ENCODE data around the gene UGT1A9. TPM values are rescaled to one million over a fixed set of nuclear protein-coding genes. Genes with fewer than 3 reads are reported as not detected.
"Not testable (repeated sequence)": the region's sequence is repeated elsewhere in the genome, so short reads cannot be mapped to it uniquely, and the experiment has no call there.

The UGT1A9 gene
- total RNA-seq, 1 experiment from 2014 or later, result 6.7 TPM

- DNase-seq (ENCODE audit: low spot score), result peak; percentile 92
Measured at GRCh38 chr2:233711312-233712008, 39.8 kb downstream of the UGT1A9 start.

GRCh38 chr2:233712611-233713261 lies 41.0 kb downstream of the UGT1A9 start, which contains the start of gene UGT1A5:
UGT1A5 (plus strand) TSS chr2:233712907; CDS start chr2:233712992, 85 bp downstream.
- no peak for DNase-seq (ENCODE audit: low spot score)

- DNase-seq (ENCODE audit: low spot score), result no peak
Measured at GRCh38 chr2:233713262-233713615, 41.5 kb downstream of the UGT1A9 start.

- DNase-seq (ENCODE audit: low spot score), result no peak
Measured at GRCh38 chr2:233714121-233714520, 42.4 kb downstream of the UGT1A9 start.

GRCh38 chr2:233718552-233718951 lies 46.9 kb downstream of the UGT1A9 start, which contains the start of gene UGT1A4:
UGT1A4 (plus strand) TSS chr2:233718736; CDS start chr2:233718821, 85 bp downstream.
- DNase-seq (ENCODE audit: low spot score), result no peak

- no peak for DNase-seq (ENCODE audit: low spot score)
Measured at GRCh38 chr2:233728723-233729301, 57.1 kb downstream of the UGT1A9 start, which contains the start of gene UGT1A3. UGT1A3 (plus strand) TSS chr2:233729042; CDS start chr2:233729127, 85 bp downstream.

- not testable (repeated sequence) for DNase-seq (ENCODE audit: low spot score)
Measured at GRCh38 chr2:233736868-233737653, 65.4 kb downstream of the UGT1A9 start.

GRCh38 chr2:233740870-233741269 lies 69.2 kb downstream of the UGT1A9 start:
- no peak for DNase-seq (ENCODE audit: low spot score)

GRCh38 chr2:233743464-233744259 lies 72.0 kb downstream of the UGT1A9 start:
- DNase-seq (ENCODE audit: low spot score), result no peak

- no peak for DNase-seq (ENCODE audit: low spot score)
Measured at GRCh38 chr2:233745073-233745755, 73.5 kb downstream of the UGT1A9 start.

- not testable (repeated sequence) for DNase-seq (ENCODE audit: low spot score)
Measured at GRCh38 chr2:233745838-233746237, 74.1 kb downstream of the UGT1A9 start.

GRCh38 chr2:233746475-233747282 lies 75.0 kb downstream of the UGT1A9 start:
- DNase-seq (ENCODE audit: low spot score), result no peak

GRCh38 chr2:233747283-233747544 lies 75.5 kb downstream of the UGT1A9 start:
- DNase-seq (ENCODE audit: low spot score), result no peak

GRCh38 chr2:233750689-233751088 lies 79.0 kb downstream of the UGT1A9 start:
- DNase-seq (ENCODE audit: low spot score), result peak; percentile 17

GRCh38 chr2:233751212-233752009 lies 79.7 kb downstream of the UGT1A9 start:
- not testable (repeated sequence) for DNase-seq (ENCODE audit: low spot score)

GRCh38 chr2:233754872-233755611 lies 83.3 kb downstream of the UGT1A9 start:
- no peak for DNase-seq (ENCODE audit: low spot score)

- DNase-seq (ENCODE audit: low spot score), result peak; percentile 10
Measured at GRCh38 chr2:233756429-233757081, 84.9 kb downstream of the UGT1A9 start.

- no peak for DNase-seq (ENCODE audit: low spot score)
Measured at GRCh38 chr2:233758141-233758540, 86.4 kb downstream of the UGT1A9 start.

All from HT-29 (cell line).